HepG2 (cell line): ENCODE data around the gene RNF208. TPM values are rescaled to one million over a fixed set of nuclear protein-coding genes. Genes with fewer than 3 reads are reported as not detected.

ENCODE experiments used
- AGO2 ChIP-seq: fragments of 200-400 bp; formaldehyde crosslinking; optimal IDR thresholded peaks from 2 replicates; pipeline ENCODE3; 2017; ENCODE audit warnings: mild to moderate bottlenecking, low read depth, low read length, moderate library complexity
- CEBPG ChIP-seq: IDR thresholded peaks from 2 replicates; pipeline ENCODE4 v1.6.1; 2016
- CERS6 ChIP-seq: sonication (generic); formaldehyde crosslinking; IDR thresholded peaks from 2 replicates; pipeline ENCODE4 v1.5.0; 2020; ENCODE audit warnings: missing genetic modification reagents
- DMTF1 ChIP-seq: sonication (generic); formaldehyde crosslinking; IDR thresholded peaks from 2 replicates; pipeline ENCODE4 v1.4.0; 2020; ENCODE audit warnings: mild to moderate bottlenecking, missing genetic modification reagents
- DR1 ChIP-seq: sonication (generic); formaldehyde crosslinking; IDR thresholded peaks from 2 replicates; pipeline ENCODE4 v1.8.0; 2021; ENCODE audit warnings: mild to moderate bottlenecking, missing genetic modification reagents, inconsistent platforms
- HNRNPUL1 ChIP-seq: fragments of 200-400 bp; formaldehyde crosslinking; IDR thresholded peaks from 2 replicates; pipeline ENCODE4 v1.6.1; 2017; ENCODE audit warnings: low read depth, mild to moderate bottlenecking, low read length, moderate library complexity
- KLF11 ChIP-seq: IDR thresholded peaks from 2 replicates; pipeline ENCODE4 v1.6.1; 2016; ENCODE audit warnings: missing compliant biosample characterization
- KLF15 ChIP-seq: sonication (generic); formaldehyde crosslinking; IDR thresholded peaks from 2 replicates; pipeline ENCODE4 v1.8.1; 2023; ENCODE audit warnings: borderline replicate concordance, mild to moderate bottlenecking, inconsistent platforms, missing genetic modification reagents, mixed read lengths
- NCOA1 ChIP-seq: sonication (generic); formaldehyde crosslinking; IDR thresholded peaks from 2 replicates; pipeline ENCODE4 v1.9.0; 2021; ENCODE audit warnings: missing genetic modification reagents
- NONO ChIP-seq, 2 experiments: fragments of 450-650 bp in 1 of 2; sonication (generic) in 1 of 2; formaldehyde crosslinking in 1 of 2; IDR thresholded peaks in 1 of 2; conservative IDR thresholded peaks in 1 of 2; 2 replicates each; pipeline versions ENCODE4 v1.6.1 to v1.8.0; 2017 to 2022; ENCODE audit warnings: mild to moderate bottlenecking in 1 of 2, missing genetic modification reagents in 1 of 2, moderate library complexity in 1 of 2
- PRDM4 ChIP-seq: sonication (generic); formaldehyde crosslinking; IDR thresholded peaks from 2 replicates; pipeline ENCODE4 v1.9.0; 2021; ENCODE audit warnings: missing genetic modification reagents, borderline replicate concordance
- SP140L ChIP-seq: sonication (generic); formaldehyde crosslinking; IDR thresholded peaks from 2 replicates; pipeline ENCODE4 v1.4.0; 2020; ENCODE audit warnings: missing genetic modification reagents, borderline replicate concordance
- ZBTB7B ChIP-seq: sonication (generic); formaldehyde crosslinking; IDR thresholded peaks from 2 replicates; pipeline ENCODE4 v1.4.0; 2020; ENCODE audit warnings: missing genetic modification reagents
- ZFP36L1 ChIP-seq: sonication (generic); formaldehyde crosslinking; IDR thresholded peaks from 2 replicates; pipeline ENCODE4 v1.8.0; 2022; ENCODE audit warnings: mild to moderate bottlenecking, missing genetic modification reagents, moderate library complexity
- ZHX1 ChIP-seq: sonication (generic); formaldehyde crosslinking; IDR thresholded peaks from 2 replicates; pipeline ENCODE4 v1.8.1; 2022; ENCODE audit warnings: low read depth, mild to moderate bottlenecking, missing genetic modification reagents
- ZNF180 ChIP-seq: sonication (generic); formaldehyde crosslinking; IDR thresholded peaks from 2 replicates; pipeline ENCODE4 v1.4.0; 2020; ENCODE audit warnings: low read depth, missing genetic modification reagents, borderline replicate concordance
- ZNF317 ChIP-seq: sonication (generic); formaldehyde crosslinking; IDR thresholded peaks from 2 replicates; pipeline ENCODE4 v1.5.0; 2020; ENCODE audit warnings: mild to moderate bottlenecking, missing genetic modification reagents
- ZNF557 ChIP-seq: sonication (generic); formaldehyde crosslinking; IDR thresholded peaks from 2 replicates; pipeline ENCODE4 v1.4.0; 2020; ENCODE audit warnings: missing genetic modification reagents
- ZNF558 ChIP-seq: sonication (generic); formaldehyde crosslinking; IDR thresholded peaks from 2 replicates; pipeline ENCODE4 v1.9.0; 2022; ENCODE audit warnings: mild to moderate bottlenecking, missing genetic modification reagents, borderline replicate concordance
- ZNF572 ChIP-seq: sonication (generic); formaldehyde crosslinking; IDR thresholded peaks from 2 replicates; pipeline ENCODE4 v1.5.1; 2020; ENCODE audit warnings: mild to moderate bottlenecking, missing genetic modification reagents
- ZNF660 ChIP-seq: sonication (generic); formaldehyde crosslinking; IDR thresholded peaks from 2 replicates; pipeline ENCODE4 v1.5.1; 2020; ENCODE audit warnings: mild to moderate bottlenecking, low read depth, missing genetic modification reagents, borderline replicate concordance
- ZNF724P ChIP-seq: sonication (generic); formaldehyde crosslinking; IDR thresholded peaks from 2 replicates; pipeline ENCODE4 v1.8.0; 2022; ENCODE audit warnings: missing genetic modification reagents, borderline replicate concordance
- polyA plus RNA-seq, 8 experiments: library from polyadenylated mRNA; depleted of rRNA in 3 of 8; stranded (reverse) in 7 of 8; unstranded in 1 of 8; fragments of >200 nt; fragmentation: Illumina TruSeq in 4 of 8; extraction: Trizol in 4 of 8; gene quantifications; 2 replicates each; pipeline versions ENCODE4 v1.2.1 to v1.2.3, GENCODE V29; 2011 to 2016; ENCODE audit warnings: low read depth in 4 of 8, missing spikeins in 1 of 8, mixed read lengths in 1 of 8; ENCODE audit not compliant: insufficient read depth in 1 of 8
- total RNA-seq, 5 experiments: library from RNA; depleted of rRNA; stranded (reverse); fragments of >200 nt; fragmentation: Illumina TruSeq; extraction: Trizol; gene quantifications; 2 replicates each; pipeline ENCODE4 v1.2.3, GENCODE V29; 2016; ENCODE audit warnings: low read depth in 1 of 5

RNF208 gene
- total and polyA plus RNA-seq, 2 of the 13 experiments (the other 11 are each of a cell fraction or from before 2014, with no cell fraction given), result 1.6 to 2.1 TPM

GRCh38 chr9:137240318-137240840 is 18.3 kb upstream of the RNF208 start (continued):
- no peak for TF ChIP-seq PRDM4 (CRISPR knock-in tag)
- peak; percentile 63; the same call in 1 of the 2 replicates for TF ChIP-seq ZNF558 (CRISPR knock-in tag)
- no peak for TF ChIP-seq NONO (IDR thresholded peaks at IDR 0.05)
- TF ChIP-seq NONO (CRISPR knock-in tag; conservative IDR thresholded peaks at IDR 0.05), result peak; percentile 56; the same call in 1 of the 2 replicates
- TF ChIP-seq ZNF724P (CRISPR knock-in tag), result 0 out of 2 replicates have a peak, but pooled peaks have one; percentile 70
- TF ChIP-seq SP140L (CRISPR knock-in tag), result no peak
- TF ChIP-seq CERS6, result no peak
- TF ChIP-seq ZNF660 (CRISPR knock-in tag), result no peak
- TF ChIP-seq KLF15 (CRISPR knock-in tag), result no peak; the same call in 1 of the 2 replicates
- no peak; the same call in 1 of the 2 replicates for TF ChIP-seq ZHX1 (CRISPR knock-in tag)
- TF ChIP-seq ZBTB7B (CRISPR knock-in tag), result peak; percentile 76
- TF ChIP-seq NCOA1 (CRISPR knock-in tag), result peak; percentile 89; the same call in 1 of the 2 replicates
- TF ChIP-seq DMTF1, result 0 out of 2 replicates have a peak, but pooled peaks have one; percentile 34
- TF ChIP-seq CEBPG (CRISPR knock-in tag), result no peak
- TF ChIP-seq DR1 (CRISPR knock-in tag), result no peak
- TF ChIP-seq KLF11 (CRISPR knock-in tag), result no peak; the same call in 1 of the 2 replicates
- peak; percentile 74 for TF ChIP-seq AGO2
- TF ChIP-seq ZNF572, result no peak
- 0 out of 2 replicates have a peak, but pooled peaks have one; percentile 2 for TF ChIP-seq ZFP36L1 (CRISPR knock-in tag)
- TF ChIP-seq ZNF557 (CRISPR knock-in tag), result peak; percentile 89
- no peak for TF ChIP-seq HNRNPUL1
- no peak for TF ChIP-seq ZNF317 (CRISPR knock-in tag)
- no peak for TF ChIP-seq ZNF180 (CRISPR knock-in tag)
